ENCODE results near the gene VSIR.

Gene VSIR

GRCh38 chr10:71763352-71764127 is 9.8 kb downstream of the VSIR start:
- DNase-seq, result no peak

DNA sequence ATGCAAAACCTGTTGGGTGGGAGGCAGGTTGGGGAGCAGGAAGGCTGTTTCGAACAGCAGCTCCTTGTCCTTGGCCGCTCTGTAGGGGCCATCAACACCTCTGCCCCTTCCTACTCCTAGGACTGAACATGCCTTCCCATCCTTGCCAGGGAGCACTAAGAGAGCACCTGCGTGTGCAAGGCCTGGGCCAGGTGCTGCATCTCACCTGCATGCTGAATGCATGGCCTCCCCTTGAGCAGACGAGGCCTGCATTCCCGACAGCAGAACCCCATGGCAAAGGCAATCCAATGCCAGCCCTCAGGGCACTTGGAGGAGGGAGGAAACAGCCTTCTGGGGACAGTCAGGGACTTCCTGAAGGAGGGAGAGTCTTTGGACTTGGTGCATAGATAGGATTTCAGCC is 11.0 kb downstream of the VSIR start:
- no peak for DNase-seq

GRCh38 chr10:71761541-71762113 is 11.7 kb downstream of the VSIR start:
- no peak for DNase-seq

DNA sequence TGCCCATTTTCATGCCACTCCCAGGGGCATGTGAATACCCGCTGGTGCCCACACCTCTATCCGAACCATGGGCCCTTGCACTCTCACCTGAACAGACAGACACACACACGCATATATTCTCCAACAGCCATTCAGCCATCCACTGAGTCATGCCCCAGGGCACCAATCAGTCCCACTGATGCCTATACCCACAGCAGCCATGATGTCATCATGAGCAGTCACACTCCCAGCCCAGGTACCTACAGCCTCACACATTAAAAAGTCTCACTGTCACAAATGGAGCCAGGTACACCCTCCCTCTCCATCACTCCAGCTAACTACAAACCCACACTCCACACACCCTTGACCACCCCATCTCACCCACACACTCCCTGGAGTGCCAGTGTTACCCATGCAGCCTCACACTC is 12.2 kb downstream of the VSIR start:
- DNase-seq, result no peak

- no peak for DNase-seq
These were observed 15.9 kb downstream of the VSIR start for GRCh38 chr10:71757399-71757922.

DNA sequence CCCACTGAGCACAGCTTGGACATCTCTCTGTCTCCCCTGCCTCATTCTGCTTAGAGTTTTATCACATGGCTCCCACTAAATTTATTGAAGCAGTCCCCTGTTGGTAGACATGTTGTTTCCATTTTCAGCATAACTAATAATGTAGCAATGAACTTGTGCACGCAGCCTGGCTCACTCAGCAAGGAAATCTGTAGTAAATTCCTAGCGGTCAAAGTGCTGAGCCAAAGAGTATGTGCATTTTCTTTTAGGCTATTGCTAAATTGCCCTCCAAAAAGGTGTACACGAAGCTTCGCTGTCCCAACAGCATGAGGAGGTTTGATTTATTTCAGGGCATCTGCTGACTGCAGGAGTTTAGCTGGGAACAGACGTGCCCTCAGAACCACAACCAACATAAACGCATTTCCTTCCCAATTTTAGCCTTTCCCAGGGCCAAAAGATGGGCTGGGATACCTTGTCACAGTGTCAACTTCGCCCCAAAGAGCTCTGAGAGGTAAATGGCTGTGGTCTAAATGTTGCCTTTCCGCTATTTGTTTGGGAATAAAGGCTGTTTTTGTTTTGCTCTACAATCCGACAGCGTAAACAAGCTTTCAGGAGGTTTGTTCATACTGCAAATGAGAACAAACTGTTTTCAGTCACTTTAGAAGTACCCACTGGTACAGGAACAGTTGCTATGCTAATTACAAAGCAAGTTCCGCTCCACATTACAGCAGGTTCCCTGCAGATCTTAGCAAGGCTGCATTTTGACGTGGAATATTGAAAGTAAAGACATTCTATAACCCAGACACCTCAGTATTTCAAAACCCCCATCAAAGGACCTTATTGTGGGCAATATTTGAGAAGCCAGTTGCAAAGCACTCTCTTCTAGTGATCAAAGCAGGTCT is 16.8 kb downstream of the VSIR start:
- DNase-seq, result no peak

DNA sequence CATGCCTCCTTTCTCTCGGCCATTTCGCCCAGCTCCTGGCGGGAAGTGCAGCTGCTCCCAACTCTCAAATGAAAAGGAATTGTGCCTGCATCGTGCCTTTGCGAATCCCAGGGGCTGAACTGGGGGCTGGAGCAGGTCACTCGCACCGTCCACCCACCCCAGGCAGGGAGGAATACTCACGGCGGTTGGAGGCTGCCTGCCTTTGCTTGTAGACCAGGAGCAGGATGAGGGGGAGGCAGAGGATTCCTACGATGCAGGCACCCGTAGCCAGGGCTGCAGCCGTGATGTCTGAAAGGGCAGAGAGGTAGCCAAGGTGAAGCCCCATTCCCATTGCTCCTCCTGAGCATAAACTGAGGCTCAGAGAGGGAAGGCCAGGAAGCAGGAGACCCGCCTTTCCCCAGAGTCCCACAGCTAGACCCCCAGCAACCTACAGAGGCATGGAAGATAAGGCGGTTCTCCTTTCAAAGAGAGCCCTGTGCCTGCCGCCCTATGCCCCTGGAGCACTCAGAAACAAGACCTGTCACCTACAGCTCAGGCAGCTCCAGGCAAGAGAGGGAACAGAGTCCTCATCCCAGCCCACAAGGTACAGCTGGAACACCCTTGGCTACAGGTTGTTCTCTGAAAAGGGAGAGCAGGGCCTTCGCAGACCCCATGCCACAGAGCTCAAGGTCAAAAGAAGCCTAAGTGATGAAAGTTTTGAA is 18.0 kb downstream of the VSIR start:
- DNase-seq, result no peak

DNA sequence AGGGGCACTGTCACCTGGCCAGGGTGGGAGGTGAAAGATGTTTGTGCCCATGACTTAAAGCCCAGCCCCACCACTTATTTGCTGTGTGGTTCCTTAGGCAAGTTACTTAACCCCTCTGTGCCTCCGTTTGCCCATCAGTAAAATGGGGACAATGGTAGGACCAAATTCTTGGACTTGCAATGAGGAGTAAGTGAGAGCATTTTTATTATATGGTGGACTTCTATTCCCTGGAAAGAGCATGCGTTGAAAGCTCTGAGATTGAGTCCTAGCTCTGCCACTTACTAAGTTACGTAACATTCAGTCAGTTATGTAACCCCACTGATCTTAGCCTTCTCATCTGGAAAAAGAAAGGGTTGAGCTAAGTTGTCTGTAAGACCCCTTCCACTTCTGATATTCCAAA is 18.8 kb downstream of the VSIR start:
- DNase-seq, result no peak

GRCh38 chr10:71753960-71754505 is 19.3 kb downstream of the VSIR start:
- DNase-seq, result no peak

GRCh38 chr10:71753091-71753959 is 20.0 kb downstream of the VSIR start:
- no peak for DNase-seq

GRCh38 chr10:71752391-71753090 is 20.8 kb downstream of the VSIR start:
- no peak for DNase-seq

DNA sequence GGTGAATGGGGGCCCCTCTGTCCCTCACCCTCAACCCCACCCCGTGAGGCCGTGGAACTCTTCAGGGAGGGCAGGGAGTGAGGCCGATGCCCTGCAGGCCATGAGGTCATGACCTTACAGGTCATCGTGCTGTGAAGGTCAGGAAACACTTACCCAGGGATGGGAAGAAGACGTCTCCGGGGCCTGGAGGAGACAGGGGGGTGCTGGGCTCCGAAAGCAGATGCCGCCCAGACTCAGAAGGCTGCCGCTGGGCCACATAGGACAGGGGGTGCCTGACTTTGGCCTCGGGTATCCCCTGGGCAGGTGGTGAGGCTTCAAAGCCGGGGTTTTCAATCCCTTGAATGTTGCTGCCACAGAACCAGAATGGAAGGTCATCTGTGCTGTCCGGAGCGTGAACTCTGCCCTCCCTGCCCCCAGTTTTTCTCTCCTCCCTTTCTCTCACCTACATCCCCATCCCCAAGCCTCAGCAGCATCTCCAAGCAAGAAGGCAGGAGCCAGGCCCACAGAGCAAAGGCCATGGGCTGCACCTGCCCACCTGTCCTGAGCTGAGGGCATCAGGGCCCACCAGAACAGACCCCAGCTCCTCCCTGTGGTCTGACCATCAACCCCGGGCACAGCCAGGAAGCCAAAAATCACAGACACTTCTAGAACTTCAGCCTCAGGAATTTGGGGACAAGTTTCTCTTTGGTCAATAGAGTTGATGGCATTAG is 21.6 kb downstream of the VSIR start:
- DNase-seq, result no peak

DNA sequence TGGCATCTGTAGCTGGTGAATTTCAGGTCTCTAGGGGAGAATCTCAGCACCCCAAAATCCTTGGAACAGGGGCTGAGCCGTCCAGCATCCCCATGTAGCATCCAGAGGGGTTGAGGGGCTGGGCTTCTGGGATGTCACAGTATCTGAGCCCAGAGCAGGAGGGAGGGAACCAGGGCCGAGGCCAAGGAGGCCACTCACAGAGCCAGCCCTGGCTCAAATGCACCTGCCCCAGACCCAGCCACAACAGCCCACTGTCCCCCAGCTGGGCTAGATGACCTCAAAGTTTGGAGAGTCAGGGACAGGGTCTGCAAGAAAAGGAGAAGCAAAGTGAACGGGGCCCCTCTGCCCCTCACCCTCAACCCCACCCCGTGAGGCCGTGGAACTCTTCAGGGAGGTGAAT is 22.3 kb downstream of the VSIR start:
- no peak for DNase-seq

DNA sequence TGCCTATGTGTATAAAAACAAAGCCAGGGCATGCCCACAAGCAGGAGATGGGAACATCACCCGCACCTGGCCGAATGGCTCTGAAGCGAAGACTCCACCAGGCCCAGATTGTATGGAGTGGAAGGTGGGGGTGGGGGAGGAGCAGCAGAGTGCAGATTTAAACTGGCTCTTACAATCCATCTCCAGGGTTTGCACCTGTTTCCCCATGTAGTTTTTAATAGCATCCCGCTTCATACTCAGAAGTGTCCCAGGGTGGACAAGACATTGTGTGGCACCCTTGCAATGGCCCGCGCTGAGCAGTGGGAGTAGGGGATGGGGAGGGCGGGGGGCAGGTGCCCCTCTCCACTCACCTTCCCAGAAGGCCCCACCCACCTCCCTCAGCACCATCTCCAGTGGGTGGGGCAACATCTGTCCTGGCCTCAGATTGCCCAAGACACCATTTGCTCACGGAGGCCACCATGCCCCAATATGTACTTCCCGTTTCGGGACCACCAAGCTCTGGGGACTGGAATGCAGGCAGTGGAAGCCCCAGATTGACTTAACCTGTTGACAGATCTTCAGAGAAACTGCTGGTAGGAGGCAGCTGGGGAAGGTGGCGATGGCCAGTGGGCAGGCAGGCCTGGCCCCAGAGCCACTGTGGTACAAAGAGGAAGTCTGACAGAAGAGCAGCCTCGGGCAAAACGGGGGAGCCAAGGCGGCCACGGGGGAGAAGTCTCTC is 23.0 kb downstream of the VSIR start:
- DNase-seq, result no peak

- DNase-seq, result no peak
These were observed 23.9 kb downstream of the VSIR start for GRCh38 chr10:71749396-71749795.

- no peak for DNase-seq
These were observed 24.6 kb downstream of the VSIR start for GRCh38 chr10:71748671-71749191.

- no peak for DNase-seq
These were observed 25.5 kb downstream of the VSIR start for GRCh38 chr10:71747551-71748523.

DNA sequence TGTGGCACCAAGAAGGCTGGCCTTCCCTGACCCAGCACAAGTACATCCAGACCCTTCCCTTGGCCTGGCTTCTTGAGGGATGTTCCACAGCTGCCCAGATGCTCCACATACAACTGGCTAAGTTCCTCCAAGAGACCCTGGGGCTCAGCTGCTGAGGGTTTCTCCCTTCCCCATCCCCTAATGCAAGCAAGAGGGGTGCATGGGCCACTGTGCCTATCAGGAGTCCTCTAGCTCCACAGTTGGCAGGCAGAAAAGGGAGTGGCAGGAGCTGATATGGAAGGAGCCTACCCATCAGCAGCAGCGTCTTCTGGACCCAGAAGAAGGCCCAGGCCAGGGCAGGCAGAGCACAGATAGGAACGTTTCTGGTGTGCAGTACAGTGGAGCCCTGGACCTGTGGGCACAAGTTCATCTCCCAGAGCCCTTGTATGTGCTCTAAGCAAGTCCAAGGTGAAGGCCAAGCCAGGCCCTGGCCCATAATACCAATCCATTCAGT is 26.2 kb downstream of the VSIR start:
- no peak for DNase-seq

Measured in NCI-H2227 treated with DMSO at 0.1 percent for 48 hours (cell line).